Measurements from ENCODE around the gene CYP2E1.

DNA sequence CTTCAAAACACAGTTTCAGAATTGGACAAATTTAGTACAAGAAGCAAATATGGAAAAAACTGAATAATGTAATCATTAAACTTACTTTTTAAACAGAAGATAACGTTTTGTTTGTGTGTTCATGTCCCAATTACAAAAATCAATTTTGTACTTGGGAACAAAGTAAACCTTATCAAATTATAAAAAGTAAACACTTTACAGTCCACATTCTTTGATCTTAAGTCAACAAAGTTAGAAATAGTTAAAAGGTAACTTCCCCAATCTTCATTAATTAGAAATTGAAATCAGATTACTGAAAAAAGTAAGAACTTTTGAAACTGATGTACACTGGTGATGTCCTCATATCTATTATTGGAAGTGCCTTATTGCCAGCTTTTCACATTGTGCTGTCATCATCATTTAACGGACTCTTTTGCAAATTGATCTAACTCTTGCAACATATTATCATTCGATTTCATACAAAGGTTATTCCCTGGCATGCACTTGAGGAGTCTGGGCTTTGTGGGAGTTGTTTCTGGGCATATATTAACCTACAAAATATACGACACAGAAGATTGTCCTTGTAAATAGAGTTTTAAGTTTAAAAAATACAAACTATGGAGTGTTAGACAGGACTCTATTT is 15.1 kb upstream of the CYP2E1 start:
- TF ChIP-seq, protein P1, sequence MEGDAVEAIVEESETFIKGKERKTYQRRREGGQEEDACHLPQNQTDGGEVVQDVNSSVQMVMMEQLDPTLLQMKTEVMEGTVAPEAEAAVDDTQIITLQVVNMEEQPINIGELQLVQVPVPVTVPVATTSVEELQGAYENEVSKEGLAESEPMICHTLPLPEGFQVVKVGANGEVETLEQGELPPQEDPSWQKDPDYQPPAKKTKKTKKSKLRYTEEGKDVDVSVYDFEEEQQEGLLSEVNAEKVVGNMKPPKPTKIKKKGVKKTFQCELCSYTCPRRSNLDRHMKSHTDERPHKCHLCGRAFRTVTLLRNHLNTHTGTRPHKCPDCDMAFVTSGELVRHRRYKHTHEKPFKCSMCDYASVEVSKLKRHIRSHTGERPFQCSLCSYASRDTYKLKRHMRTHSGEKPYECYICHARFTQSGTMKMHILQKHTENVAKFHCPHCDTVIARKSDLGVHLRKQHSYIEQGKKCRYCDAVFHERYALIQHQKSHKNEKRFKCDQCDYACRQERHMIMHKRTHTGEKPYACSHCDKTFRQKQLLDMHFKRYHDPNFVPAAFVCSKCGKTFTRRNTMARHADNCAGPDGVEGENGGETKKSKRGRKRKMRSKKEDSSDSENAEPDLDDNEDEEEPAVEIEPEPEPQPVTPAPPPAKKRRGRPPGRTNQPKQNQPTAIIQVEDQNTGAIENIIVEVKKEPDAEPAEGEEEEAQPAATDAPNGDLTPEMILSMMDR (IDR thresholded peaks at IDR 0.05): no peak
- TF ChIP-seq EP300 (IDR thresholded peaks at IDR 0.05): no peak
